ENCODE data around the gene ATXN7L3. TPM values are rescaled to one million over a fixed set of nuclear protein-coding genes. Genes with fewer than 3 reads are reported as not detected.
"Not testable (repeated sequence)": the region's sequence is repeated elsewhere in the genome, so short reads cannot be mapped to it uniquely, and the experiment has no call there.

ATXN7L3 gene, protein sequence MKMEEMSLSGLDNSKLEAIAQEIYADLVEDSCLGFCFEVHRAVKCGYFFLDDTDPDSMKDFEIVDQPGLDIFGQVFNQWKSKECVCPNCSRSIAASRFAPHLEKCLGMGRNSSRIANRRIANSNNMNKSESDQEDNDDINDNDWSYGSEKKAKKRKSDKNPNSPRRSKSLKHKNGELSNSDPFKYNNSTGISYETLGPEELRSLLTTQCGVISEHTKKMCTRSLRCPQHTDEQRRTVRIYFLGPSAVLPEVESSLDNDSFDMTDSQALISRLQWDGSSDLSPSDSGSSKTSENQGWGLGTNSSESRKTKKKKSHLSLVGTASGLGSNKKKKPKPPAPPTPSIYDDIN
- 107 and 113 TPM in 2 replicates for total RNA-seq

DNA sequence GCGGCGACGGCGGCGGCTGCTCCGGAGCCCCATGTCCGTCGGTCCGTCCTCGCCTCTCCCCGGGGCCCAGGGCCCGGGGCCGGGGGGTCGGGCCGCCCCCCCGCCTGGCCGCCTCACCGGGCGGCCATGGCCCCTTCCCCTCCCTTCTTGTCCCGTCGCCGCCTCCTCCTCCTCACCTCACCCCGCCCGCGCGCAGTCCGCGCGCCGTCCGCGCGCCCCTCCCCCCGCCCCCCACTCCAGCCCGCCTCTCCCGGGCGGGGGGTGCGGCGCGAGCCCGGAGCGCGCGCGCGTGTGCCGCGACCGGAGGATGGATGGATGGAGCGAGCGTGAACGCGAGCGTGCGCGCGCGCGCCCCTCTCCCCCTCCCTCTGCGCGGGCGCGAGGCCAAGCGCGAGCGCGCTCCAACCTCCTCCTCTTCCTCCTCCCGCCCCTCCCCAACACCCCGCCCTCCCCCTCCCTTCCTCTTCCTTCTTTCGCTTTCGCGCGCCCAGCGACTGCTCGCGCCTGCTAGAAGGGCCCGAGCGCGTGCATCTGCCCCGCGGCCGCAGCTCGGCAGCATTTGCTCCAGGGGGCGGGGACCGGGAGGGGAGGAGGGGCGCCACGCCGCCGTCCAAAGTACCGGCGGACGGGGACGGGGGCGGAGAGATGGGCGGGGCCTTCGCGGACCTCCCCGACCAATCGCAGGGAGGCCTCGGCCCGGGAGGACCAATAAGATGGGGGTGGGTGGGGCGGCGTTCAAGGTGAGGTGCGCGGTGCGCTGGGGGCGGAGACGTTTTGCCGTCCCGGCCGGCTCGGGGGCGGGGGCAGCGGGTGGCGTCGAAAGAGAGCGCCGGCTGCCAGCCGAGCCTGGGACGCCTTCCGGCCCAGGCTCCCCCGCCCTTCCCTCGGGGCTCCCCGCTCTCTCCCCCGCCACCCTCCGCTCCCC, at the start of gene ATXN7L3:
Gene ATXN7L3, minus strand, starts transcription at position 332 of the 925 bp plus-strand sequence. CDS start 1,814 bp downstream, outside the sequence.
- Mint-ChIP-seq H3K27ac (peak within 1 kb of the TSS; percentile 93), H3K27me3 (ENCODE audit: low read depth) (no peaks in the 10 kb centered on the region), H3K4me3 (ENCODE audit: low read depth) (peak within 1 kb of the TSS; percentile 89), H3K36me3 (ENCODE audit: low read depth) (peaks cover 34% of the 10 kb centered on the region), H3K4me1 (ENCODE audit: low read depth) (peaks cover 42% of the 10 kb centered on the region), H3K9me3 (no peaks in the 10 kb centered on the region)
- DNase-seq (ENCODE audit: low spot score), result peak; percentile 98
- intact Hi-C loops (cut with micrococcal nuclease), result loop anchor here (1.0 to 5.0 kb wide), 4 partner anchors 10 to 852 kb away; partner anchors contain the start of genes DCAKD and TMUB2

DNA sequence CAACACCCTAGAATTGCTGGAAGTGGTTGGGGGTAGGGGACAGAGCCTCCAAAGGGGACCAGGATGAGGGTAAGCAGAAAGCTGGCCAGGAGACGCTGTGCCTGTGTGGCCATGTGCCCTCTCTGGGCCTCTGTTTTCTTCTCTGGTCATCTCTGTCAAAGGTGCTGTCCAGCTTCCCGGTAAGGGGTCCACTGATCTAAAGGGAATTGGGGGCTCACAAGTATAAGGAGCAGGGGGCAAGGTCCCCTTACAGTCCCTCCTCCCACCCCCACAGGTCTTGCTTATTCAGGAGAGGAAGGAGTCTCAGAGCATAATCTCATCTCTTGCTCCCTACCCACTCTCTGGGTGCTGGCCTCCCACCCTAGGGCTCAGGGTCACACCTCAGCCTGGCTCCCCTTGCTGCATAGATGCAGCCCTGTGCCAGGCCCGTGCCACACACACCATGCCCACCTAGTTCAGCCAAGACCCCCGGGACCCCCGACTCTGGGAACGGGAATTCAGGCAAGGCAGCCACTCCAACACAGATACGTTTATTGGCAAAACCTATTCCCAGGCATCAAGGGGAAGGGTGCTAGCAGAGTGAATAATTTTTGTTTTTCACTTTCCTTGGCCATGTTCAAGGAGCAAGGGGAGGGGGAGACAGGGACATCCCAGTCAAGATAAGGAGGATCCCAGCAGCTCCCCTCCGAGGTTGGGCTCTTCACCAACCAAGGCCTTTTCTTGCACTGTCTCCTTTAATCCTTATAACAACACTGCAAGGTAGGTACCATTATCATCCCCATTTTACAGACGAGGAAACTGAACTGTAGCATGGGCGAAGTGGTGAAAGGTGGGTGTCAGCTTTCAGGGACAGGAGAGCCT, 48.4 kb upstream of the ATXN7L3 start:
- Mint-ChIP-seq H3K4me1 (ENCODE audit: low read depth) (peaks cover 18% of the 10 kb centered on the region), H3K27me3 (ENCODE audit: low read depth) (no peaks in the 10 kb centered on the region), H3K9me3 (no peaks in the 10 kb centered on the region), H3K36me3 (ENCODE audit: low read depth) (no peaks in the 10 kb centered on the region), H3K4me3 (ENCODE audit: low read depth) (no peak overlapping the region), H3K27ac (no peak overlapping the region)
- no peak for DNase-seq (ENCODE audit: low spot score)
- intact Hi-C loops (cut with micrococcal nuclease), result no loop called here

DNA sequence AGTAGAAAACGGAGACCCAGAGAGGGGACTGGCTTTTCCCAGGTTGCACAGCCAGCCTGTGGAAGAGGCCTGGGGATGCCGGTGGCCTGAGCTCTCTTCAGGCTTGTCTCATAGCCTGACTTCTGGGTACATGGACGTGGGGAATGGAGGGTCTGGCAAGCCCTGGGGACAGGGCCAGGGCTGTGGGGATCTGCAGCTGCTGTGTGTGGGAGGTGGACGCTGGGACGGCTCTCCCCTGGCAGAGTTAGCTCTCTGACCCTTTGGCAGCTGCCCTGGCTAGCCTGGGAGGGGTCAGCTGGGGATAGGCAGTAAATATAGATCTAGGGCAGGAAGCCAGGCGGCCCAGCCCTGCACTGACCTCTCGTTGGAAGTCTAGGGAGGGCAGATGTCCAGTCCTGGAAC, 47.8 kb upstream of the ATXN7L3 start:
- intact Hi-C loops (cut with micrococcal nuclease), result no loop called here
- DNase-seq (ENCODE audit: low spot score), result no peak
- no peak overlapping the region for H3K4me3 Mint-ChIP-seq (ENCODE audit: low read depth)
- no peaks in the 10 kb centered on the region for H3K9me3 Mint-ChIP-seq
- H3K36me3 Mint-ChIP-seq (ENCODE audit: low read depth), result no peaks in the 10 kb centered on the region
- no peaks in the 10 kb centered on the region for H3K27me3 Mint-ChIP-seq (ENCODE audit: low read depth)
- H3K27ac Mint-ChIP-seq, result no peak overlapping the region
- H3K4me1 Mint-ChIP-seq (ENCODE audit: low read depth), result peaks cover 18% of the 10 kb centered on the region

DNA sequence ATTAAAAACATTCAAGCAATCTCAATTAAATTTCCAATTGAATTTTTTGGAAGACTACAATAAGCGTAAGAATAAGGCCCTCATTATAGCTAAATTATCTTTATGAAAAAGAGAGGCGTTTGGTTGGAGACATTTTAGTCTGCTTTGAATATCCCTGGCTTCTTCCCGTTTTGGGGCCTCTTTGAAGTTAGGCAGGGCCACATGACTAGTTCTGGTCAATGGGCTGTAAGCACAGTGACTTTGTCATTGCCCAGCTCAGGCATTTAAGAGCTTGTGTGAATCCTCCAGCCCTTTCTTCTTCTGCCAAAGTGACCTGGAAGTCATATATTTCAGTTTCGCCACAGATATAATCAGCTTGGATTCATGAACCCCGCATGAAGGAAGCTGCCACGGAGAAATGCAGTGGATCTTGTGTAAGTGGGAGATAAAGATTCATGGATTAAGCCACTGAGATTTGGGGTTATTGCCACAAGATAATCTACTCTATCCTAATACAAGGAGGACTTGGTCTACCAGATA, 41.5 kb upstream of the ATXN7L3 start:
- Mint-ChIP-seq H3K27me3 (ENCODE audit: low read depth) (no peaks in the 10 kb centered on the region), H3K4me3 (ENCODE audit: low read depth) (no peak overlapping the region)
- intact Hi-C loops (cut with micrococcal nuclease), result no loop called here

DNA sequence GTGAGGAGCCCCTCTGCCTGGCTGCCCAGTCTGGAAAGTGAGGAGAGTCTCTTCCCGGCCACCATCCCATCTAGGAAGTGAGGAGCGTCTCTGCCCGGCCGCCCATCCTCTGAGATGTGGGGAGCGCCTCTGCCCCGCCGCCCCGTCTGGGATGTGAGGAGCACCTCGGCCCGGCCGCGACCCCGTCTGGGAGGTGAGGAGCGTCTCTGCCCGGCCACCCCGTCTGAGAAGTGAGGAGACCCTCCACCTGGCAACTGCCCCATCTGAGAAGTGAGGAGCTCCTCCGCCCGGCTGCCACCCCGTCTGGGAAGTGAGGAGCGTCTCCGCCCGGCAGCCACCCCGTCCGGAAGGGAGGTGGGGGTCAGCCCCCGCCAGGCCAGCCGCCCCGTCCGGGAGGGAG, 38.2 kb upstream of the ATXN7L3 start:
- intact Hi-C loops (cut with micrococcal nuclease); H3K4me1 Mint-ChIP-seq (ENCODE audit: low read depth); H3K27me3 Mint-ChIP-seq (ENCODE audit: low read depth); H3K36me3 Mint-ChIP-seq (ENCODE audit: low read depth); H3K9me3 Mint-ChIP-seq; H3K4me3 Mint-ChIP-seq (ENCODE audit: low read depth); DNase-seq (ENCODE audit: low spot score); H3K27ac Mint-ChIP-seq: not testable (repeated sequence)

More for the DNA sequence above, 41.5 kb upstream of the ATXN7L3 start:
- DNase-seq (ENCODE audit: low spot score), result no peak
- peaks cover 8% of the 10 kb centered on the region for H3K4me1 Mint-ChIP-seq (ENCODE audit: low read depth)
- H3K36me3 Mint-ChIP-seq (ENCODE audit: low read depth), result no peaks in the 10 kb centered on the region
- no peak overlapping the region for H3K27ac Mint-ChIP-seq
- no peaks in the 10 kb centered on the region for H3K9me3 Mint-ChIP-seq

DNA sequence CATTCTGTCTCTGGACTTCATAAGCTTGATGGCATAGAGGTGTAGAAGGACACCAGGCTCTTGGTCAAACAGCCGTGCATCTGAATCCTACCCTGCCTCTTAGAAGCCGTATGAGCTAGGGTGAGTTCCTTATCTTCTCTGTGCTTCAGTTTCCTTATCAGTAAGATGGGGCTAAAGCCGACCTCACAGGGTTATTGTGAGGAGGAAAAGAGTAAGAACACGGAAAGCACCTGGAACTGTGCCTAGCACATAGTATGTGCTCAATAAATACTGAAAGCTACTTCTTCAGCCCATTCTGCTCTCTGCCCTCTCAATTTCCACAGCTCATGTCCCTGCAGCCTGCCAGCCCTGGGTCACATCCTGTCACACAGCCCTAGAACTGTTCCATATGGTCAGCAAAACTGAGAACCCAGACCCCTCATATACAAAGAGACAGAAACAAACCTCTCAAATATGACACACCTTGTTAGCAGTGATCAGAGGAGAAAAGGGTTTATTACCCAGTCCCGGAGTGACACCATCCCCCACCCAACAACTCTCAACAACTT, 36.8 kb upstream of the ATXN7L3 start:
- Mint-ChIP-seq H3K9me3 (no peaks in the 10 kb centered on the region), H3K36me3 (ENCODE audit: low read depth) (no peaks in the 10 kb centered on the region), H3K27ac (no peak overlapping the region), H3K4me1 (ENCODE audit: low read depth) (peaks cover 4% of the 10 kb centered on the region), H3K27me3 (ENCODE audit: low read depth) (peaks cover 5% of the 10 kb centered on the region), H3K4me3 (ENCODE audit: low read depth) (no peak overlapping the region)
- intact Hi-C loops (cut with micrococcal nuclease), result no loop called here
- no peak for DNase-seq (ENCODE audit: low spot score)

DNA sequence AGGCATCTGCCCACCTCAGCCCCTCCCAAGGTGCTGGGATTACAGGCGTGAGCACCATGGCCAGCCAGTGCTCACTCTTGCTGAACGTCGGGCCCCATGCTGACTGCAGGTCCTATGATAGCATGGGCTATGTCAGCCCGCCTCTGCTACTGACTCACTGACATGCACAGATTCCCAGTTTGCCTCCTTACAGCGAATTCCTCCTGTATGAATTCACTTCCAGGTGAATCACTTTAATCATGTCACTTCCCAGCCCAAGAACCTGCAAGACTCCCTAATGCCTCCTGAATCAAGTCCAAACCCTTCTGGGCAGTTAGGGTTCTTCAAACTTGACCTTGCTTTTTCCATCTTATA, 35.9 kb upstream of the ATXN7L3 start:
- H3K4me3 Mint-ChIP-seq (ENCODE audit: low read depth), result no peak overlapping the region
- H3K27ac Mint-ChIP-seq, result no peak overlapping the region
- no peak for DNase-seq (ENCODE audit: low spot score)
- peaks cover 4% of the 10 kb centered on the region for H3K4me1 Mint-ChIP-seq (ENCODE audit: low read depth)
- peaks cover 5% of the 10 kb centered on the region for H3K27me3 Mint-ChIP-seq (ENCODE audit: low read depth)
- intact Hi-C loops (cut with micrococcal nuclease), result no loop called here
- no peaks in the 10 kb centered on the region for H3K36me3 Mint-ChIP-seq (ENCODE audit: low read depth)
- no peaks in the 10 kb centered on the region for H3K9me3 Mint-ChIP-seq

DNA sequence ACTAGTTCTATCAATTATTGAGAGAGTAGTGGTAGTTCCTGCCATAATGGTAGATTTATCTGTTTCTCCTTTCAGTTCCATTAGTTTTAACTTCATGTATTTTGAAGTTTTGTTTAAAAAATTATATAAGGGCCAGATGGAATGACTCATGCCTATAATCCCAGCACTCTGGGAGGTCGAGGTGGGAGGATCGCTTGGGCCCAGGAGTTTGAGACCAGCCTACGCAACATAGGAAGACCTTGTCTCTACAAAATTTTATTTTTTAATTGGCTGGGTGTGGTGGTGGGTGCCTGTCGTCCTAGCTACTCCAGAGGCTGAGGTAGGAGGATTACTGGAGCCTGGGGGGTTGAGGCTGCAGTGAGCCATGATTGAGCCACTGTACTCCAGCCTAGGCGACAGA, 33.9 kb upstream of the ATXN7L3 start:
- intact Hi-C loops (cut with micrococcal nuclease), result no loop called here
- H3K27ac Mint-ChIP-seq, result no peak overlapping the region
- H3K9me3 Mint-ChIP-seq, result no peaks in the 10 kb centered on the region
- no peak overlapping the region for H3K4me3 Mint-ChIP-seq (ENCODE audit: low read depth)
- no peaks in the 10 kb centered on the region for H3K36me3 Mint-ChIP-seq (ENCODE audit: low read depth)
- peaks cover 6% of the 10 kb centered on the region for H3K27me3 Mint-ChIP-seq (ENCODE audit: low read depth)
- H3K4me1 Mint-ChIP-seq (ENCODE audit: low read depth), result peaks cover 4% of the 10 kb centered on the region
- no peak for DNase-seq (ENCODE audit: low spot score)

DNA sequence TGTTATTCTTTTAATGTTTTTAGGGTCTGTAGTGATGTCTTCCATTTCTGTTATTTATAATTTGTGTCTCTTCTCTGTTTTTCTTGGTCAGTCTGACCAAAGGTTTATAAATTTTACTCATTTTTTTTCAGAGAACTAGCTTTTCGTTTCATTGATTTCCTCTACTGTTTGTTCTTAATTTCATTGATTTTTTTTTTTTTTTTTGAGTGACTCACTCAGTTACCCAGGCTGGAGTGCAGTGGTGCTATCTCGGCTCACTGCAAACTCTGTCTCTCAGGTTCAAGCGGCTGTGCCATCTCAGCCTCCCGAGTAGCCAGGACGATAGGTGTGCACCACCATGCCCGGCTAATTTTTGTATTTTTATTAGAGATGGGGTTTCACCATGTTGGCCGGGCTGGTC, 32.4 kb upstream of the ATXN7L3 start:
- no peaks in the 10 kb centered on the region for H3K36me3 Mint-ChIP-seq (ENCODE audit: low read depth)
- no peak overlapping the region for H3K4me3 Mint-ChIP-seq (ENCODE audit: low read depth)
- intact Hi-C loops (cut with micrococcal nuclease), result no loop called here
- peaks cover 6% of the 10 kb centered on the region for H3K27me3 Mint-ChIP-seq (ENCODE audit: low read depth)
- H3K9me3 Mint-ChIP-seq, result no peaks in the 10 kb centered on the region
- no peak overlapping the region for H3K27ac Mint-ChIP-seq
- no peak for DNase-seq (ENCODE audit: low spot score)
- H3K4me1 Mint-ChIP-seq (ENCODE audit: low read depth), result peaks cover 4% of the 10 kb centered on the region

DNA sequence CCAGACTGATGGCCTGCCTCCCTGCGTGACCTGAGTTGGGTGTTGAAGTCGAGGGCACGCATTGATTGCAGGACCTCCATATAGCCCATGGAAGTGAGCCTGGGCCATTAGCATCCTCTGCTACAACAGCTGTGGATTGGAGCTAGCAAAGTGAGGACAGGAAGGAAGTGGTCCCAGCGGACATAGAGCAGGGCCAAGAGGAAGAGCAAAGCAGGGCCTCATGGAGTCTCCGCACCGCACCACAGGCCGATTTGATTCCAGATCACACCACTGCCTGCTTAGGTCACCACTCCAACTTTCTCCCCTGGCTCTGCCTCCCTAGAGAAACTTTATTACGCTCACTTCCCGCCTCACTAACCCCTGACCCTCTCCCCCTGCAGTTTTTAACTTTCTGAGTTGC, 30.5 kb upstream of the ATXN7L3 start:
- no peak for DNase-seq (ENCODE audit: low spot score)
- Mint-ChIP-seq H3K4me3 (ENCODE audit: low read depth) (no peak overlapping the region), H3K9me3 (no peaks in the 10 kb centered on the region), H3K27ac (no peak overlapping the region), H3K36me3 (ENCODE audit: low read depth) (no peaks in the 10 kb centered on the region), H3K4me1 (ENCODE audit: low read depth) (peaks cover 3% of the 10 kb centered on the region), H3K27me3 (ENCODE audit: low read depth) (peaks cover 6% of the 10 kb centered on the region)
- intact Hi-C loops (cut with micrococcal nuclease), result no loop called here

DNA sequence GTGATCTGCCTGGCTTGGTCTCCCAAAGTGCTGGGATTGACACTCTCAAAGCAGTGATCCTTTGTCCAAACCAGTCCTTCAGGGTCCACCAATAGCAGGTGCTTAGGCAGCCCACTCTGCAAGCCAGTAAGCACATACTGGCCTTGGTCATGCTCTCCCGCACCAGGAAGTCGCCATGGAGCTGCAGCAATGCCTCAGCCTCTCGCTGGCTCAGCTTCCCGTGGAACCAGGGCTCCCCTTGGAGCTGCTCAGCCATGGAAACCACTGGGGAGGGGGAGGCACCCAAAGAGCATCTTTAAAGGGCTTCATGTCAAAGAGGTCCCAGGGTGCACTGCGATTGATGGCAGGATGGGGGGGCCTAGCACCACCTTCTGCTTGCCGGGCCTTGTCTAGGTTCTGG, 29.4 kb upstream of the ATXN7L3 start:
- no peaks in the 10 kb centered on the region for H3K9me3 Mint-ChIP-seq
- intact Hi-C loops (cut with micrococcal nuclease), result no loop called here
- peaks cover 6% of the 10 kb centered on the region for H3K27me3 Mint-ChIP-seq (ENCODE audit: low read depth)
- no peak overlapping the region for H3K4me3 Mint-ChIP-seq (ENCODE audit: low read depth)
- H3K27ac Mint-ChIP-seq, result no peak overlapping the region
- H3K36me3 Mint-ChIP-seq (ENCODE audit: low read depth), result no peaks in the 10 kb centered on the region
- no peaks in the 10 kb centered on the region for H3K4me1 Mint-ChIP-seq (ENCODE audit: low read depth)
- DNase-seq (ENCODE audit: low spot score), result no peak

DNA sequence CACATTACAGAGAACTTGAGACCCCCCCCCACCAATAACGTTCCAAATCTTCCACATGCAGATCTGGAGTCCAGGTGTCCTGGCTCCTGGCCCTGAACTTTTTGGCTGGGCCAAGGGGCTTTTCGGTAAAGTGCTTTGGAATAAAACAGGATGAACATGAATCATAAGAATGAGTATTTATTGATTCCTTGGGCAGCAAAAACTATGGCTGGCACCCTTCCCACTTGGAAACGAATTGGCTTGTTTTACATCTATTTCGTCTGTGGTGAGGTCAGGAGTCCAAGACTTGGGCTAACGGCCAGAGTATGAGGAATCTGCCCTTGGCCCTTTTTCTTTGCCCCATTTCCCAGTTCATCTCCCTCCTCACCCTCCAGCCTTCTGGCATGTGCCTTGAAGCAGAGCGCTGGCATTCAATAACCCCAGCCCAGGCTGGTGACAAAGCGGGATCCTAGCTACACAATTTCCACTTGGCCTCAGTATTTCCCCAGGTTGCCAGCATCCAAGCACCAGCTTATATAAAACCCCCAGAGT, 23.9 kb upstream of the ATXN7L3 start:
- intact Hi-C loops (cut with micrococcal nuclease), result no loop called here

More for the DNA sequence above, 23.9 kb upstream of the ATXN7L3 start:
- peak overlapping the region; percentile 33 for H3K4me3 Mint-ChIP-seq (ENCODE audit: low read depth)
- no peak overlapping the region for H3K27ac Mint-ChIP-seq
- H3K4me1 Mint-ChIP-seq (ENCODE audit: low read depth), result peaks cover 11% of the 10 kb centered on the region
- peaks cover 4% of the 10 kb centered on the region for H3K36me3 Mint-ChIP-seq (ENCODE audit: low read depth)
- H3K27me3 Mint-ChIP-seq (ENCODE audit: low read depth), result no peaks in the 10 kb centered on the region
- H3K9me3 Mint-ChIP-seq, result no peaks in the 10 kb centered on the region
- no peak for DNase-seq (ENCODE audit: low spot score)

Measured in activated T-helper 2 cell treated with anti-CD3 and anti-CD28 coated beads, Interferon-gamma antibody, Interleukin-2, Interleukin-4, amounts not matched to agents 10 μg/mL and 5 μg/mL and 100 μg/mL, durations not matched to agents 14 hours and 24 hours and 36 hours (primary cell).